Choroid plexus epithelial cell (primary cell): ENCODE results near the gene CHMP5.

Source experiments
- DNase-seq: peaks from one replicate; pipeline ENCODE4 v3.0.0-alpha.2; 2010; ENCODE audit warnings: low read depth
- H3K4me3 ChIP-seq: 2 replicates; pipeline ENCODE4 v1.5.1; 2011; ENCODE audit warnings: low read depth, mild to moderate bottlenecking, control low read depth, low read length, moderate library complexity
- TF ChIP-seq, protein P1 (sequence below): conservative IDR thresholded peaks from 2 replicates; pipeline ENCODE4 v1.5.1; 2011; ENCODE audit warnings: low read depth, mild to moderate bottlenecking, control low read depth, inconsistent platforms, low read length, moderate library complexity

The CHMP5 gene

GRCh38 chr9:33242609-33243134 lies 22.2 kb upstream of the CHMP5 start:
- TF ChIP-seq, protein P1, sequence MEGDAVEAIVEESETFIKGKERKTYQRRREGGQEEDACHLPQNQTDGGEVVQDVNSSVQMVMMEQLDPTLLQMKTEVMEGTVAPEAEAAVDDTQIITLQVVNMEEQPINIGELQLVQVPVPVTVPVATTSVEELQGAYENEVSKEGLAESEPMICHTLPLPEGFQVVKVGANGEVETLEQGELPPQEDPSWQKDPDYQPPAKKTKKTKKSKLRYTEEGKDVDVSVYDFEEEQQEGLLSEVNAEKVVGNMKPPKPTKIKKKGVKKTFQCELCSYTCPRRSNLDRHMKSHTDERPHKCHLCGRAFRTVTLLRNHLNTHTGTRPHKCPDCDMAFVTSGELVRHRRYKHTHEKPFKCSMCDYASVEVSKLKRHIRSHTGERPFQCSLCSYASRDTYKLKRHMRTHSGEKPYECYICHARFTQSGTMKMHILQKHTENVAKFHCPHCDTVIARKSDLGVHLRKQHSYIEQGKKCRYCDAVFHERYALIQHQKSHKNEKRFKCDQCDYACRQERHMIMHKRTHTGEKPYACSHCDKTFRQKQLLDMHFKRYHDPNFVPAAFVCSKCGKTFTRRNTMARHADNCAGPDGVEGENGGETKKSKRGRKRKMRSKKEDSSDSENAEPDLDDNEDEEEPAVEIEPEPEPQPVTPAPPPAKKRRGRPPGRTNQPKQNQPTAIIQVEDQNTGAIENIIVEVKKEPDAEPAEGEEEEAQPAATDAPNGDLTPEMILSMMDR: no peak
- DNase-seq: no peak
- H3K4me3 ChIP-seq: no peak overlapping the region

GRCh38 chr9:33244137-33244784 lies 20.6 kb upstream of the CHMP5 start:
- no peak overlapping the region for H3K4me3 ChIP-seq
- no peak for DNase-seq
- TF ChIP-seq, protein P1: no peak

- TF ChIP-seq, protein P1: no peak
- DNase-seq: no peak
- no peak overlapping the region for H3K4me3 ChIP-seq
Observed at GRCh38 chr9:33245341-33245740, 19.5 kb upstream of the CHMP5 start.

DNA sequence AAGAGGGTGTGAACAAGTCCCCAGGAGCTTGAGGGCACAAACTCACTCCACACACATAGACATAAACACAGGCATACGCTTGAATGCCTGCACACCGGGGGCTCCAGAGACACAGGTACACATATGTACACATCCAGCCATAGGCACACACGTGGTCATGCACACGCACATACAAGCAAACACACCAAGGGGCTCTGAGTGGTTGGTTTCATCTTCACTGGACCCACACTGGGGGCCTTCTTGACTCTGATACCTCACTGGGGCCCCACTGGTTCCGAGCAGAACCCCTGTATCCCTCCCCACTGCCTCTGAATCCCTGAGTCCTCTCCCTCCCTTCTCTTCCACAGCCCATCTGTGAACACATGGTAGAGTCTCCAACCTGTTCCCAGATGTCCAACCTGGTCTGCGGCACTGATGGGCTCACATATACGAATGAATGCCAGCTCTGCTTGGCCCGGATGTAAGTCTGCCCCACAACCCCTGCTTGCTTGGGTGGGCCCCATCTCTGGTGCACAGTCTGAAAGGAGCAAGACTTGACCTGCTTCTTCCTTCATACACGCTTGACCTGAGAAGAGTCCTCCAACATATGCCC lies 18.5 kb upstream of the CHMP5 start:
- DNase-seq: no peak
- TF ChIP-seq, protein P1: no peak
- no peak overlapping the region for H3K4me3 ChIP-seq

GRCh38 chr9:33248606-33249005 lies 16.2 kb upstream of the CHMP5 start:
- TF ChIP-seq, protein P1: no peak
- H3K4me3 ChIP-seq: no peak overlapping the region
- no peak for DNase-seq

DNA sequence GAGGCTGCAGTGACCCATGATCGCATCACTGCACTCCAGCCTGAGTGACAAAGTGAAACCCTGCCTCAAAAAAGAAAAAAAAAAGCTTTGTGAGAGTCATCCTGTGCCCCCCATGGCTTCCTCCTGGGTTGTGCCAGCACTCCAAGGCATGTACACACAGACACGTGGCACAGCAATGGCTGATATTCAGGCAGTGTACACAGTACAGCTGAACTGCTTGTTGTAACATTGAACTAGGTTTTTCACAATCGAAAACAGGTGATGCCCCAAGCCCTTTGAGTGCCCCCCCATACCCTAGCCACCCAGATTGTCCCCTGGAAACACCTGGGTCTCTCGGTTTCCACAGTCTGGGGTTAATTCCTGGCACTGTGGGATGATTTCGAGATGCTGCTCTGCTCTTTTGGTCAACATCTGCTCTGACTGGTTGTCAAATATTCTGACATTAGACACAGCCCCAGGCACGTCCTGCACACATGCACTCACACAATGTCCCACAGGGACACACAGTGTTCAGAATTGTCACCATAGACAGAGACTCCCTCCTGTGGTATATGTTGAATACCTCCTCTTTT lies 15.7 kb upstream of the CHMP5 start:
- DNase-seq: no peak
- TF ChIP-seq, protein P1: no peak
- no peak overlapping the region for H3K4me3 ChIP-seq

DNA sequence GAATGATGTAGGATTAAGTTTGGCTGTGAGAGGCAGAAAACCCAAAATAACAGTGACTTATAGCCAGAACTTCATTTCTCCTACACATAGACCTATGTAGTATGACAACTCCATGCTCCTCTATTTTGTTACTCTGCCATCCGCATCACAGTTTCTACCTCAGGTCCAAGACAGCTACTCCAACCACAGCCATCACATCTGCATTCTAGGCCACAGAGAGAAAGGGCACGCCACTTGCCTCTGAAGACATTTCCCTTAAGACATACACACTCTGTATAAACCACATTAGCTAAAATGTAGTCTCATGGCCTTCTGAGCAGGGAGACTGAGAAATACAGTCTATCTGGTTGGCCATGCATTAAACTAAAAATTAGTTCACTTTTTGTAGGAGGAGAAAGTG lies 14.9 kb upstream of the CHMP5 start:
- no peak overlapping the region for H3K4me3 ChIP-seq
- TF ChIP-seq, protein P1: no peak
- no peak for DNase-seq
